DMS153 treated with DMSO at 0.1 percent for 48 hours (cell line): ENCODE results near the gene MRPS15.
"Not testable (repeated sequence)": the region's sequence is repeated elsewhere in the genome, so short reads cannot be mapped to it uniquely, and the experiment has no call there.

ENCODE experiments used
- DNase-seq: peaks from one replicate; lab custom pipeline; 2025; ENCODE audit not compliant: unreplicated experiment; lab: John Stamatoyannopoulos, UW

MRPS15 gene

GRCh38 chr1:36463803-36464604 is at the start of gene MRPS15:
Gene MRPS15 (minus strand): TSS chr1:36464384. CDS start chr1:36464275, 109 bp downstream.
- peak; percentile 99 for DNase-seq

GRCh38 chr1:36512842-36513241 is 48.7 kb upstream of the MRPS15 start:
- DNase-seq = no peak

DNA sequence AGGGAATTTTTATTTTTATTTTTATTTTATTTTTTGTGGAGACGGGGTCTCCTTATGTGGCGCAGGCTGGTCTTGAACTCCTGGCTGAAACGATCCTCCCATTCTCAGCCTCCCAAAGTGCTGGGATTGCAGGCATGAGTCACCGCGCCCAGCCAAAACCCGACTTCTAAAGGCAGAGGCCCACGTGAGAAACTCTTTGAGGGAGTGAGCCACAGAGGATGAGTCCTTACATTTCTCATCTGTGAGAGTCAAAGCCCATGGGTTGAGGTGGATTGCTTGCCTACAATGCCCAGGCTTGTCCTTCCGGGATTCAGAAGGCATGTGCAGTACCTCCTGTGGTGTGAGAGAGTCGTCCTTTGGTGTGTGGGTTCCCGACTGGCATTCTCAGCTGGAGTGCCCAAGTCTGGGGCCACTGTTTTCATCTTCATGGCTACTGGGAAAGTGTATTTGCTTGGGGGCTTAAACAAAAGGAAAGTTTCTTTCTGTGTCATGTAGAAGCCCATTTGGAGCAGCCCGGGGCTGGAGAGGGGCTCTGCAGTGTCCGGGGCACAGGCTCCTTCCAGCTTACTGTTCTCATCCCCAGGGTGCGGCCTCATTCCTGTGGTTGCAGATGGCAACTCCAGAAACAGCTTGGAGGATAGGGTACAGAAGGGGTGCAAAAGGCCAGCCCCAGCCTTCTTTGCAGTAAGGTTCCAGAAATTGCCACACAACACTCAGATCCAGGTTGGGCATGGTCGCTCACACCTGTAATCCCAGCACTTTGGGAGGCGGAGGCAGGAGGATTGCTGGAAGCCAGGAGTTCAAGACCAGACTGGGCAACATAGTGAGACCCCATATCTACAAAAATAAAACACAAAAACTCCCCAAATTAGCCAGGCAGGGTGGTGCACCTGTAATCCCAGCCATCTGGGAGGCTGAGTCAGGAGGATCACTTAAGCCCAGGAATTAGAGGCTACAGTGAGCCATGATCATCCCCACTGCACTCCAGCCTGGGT is 47.9 kb upstream of the MRPS15 start:
- no peak for DNase-seq

DNA sequence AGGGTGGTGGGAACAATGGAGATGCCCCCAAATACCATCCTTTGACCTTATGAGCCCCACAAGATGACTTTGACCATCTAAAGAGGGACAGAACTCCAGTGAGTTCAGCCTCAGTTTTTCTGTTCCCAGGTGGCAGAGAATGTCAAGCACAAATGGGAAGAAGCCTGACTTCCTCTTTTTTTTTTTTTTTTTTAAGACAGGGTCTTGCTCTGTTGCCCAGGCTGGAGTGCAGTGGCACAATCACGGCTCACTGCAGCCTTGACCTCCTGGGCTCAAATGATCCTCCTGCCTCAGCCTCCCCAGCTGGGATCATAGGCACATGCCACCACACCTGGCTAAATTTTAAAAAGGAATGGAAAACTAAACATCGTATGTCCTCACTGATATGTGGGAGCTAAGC is 47.0 kb upstream of the MRPS15 start:
- DNase-seq = not testable (repeated sequence)

- no peak for DNase-seq
These were observed 46.2 kb upstream of the MRPS15 start for GRCh38 chr1:36510418-36510817.

GRCh38 chr1:36508257-36508656 is 44.1 kb upstream of the MRPS15 start:
- no peak for DNase-seq

- DNase-seq = no peak
These were observed 42.2 kb upstream of the MRPS15 start for GRCh38 chr1:36506276-36506920.

GRCh38 chr1:36503733-36504132 is 39.5 kb upstream of the MRPS15 start:
- DNase-seq = no peak

DNA sequence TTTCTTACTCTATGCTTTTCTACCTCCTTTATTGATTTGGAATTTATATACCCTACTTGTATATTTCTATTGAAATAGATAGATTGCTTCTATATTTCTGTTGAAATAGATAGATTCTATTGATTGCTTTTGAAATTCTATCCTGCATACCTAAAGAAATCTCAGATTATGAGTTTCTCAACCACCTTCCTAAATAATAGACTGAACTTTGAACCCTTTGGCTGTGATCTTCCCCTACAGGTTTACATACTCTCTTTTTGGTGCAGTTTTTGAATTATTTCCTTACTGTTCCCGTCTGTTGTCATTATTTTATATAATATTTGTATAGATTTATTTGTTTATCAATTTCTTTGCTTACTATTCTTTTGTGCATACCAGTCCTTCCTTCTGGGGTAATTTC is 39.0 kb upstream of the MRPS15 start:
- no peak for DNase-seq

DNA sequence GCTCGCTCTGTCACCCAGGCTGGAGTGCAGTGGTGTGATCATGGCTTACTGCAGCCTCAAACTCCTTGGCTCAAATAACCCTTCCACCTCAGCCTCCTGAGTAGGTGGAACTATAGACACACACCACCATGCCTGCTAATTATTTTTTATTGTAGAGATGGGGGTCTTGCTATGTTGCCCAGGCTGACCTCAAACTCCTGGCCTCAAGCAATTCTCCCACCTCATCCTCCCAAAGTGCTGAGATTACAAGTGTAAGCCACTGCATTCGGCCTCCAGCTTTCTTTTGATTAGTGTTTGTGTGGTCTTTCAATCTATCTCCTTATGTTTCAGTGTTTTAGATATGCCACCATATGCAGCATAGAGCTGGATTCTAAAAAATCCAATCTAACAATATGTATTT is 38.4 kb upstream of the MRPS15 start:
- no peak for DNase-seq

- not testable (repeated sequence) for DNase-seq
These were observed 37.7 kb upstream of the MRPS15 start for GRCh38 chr1:36501911-36502310.

DNA sequence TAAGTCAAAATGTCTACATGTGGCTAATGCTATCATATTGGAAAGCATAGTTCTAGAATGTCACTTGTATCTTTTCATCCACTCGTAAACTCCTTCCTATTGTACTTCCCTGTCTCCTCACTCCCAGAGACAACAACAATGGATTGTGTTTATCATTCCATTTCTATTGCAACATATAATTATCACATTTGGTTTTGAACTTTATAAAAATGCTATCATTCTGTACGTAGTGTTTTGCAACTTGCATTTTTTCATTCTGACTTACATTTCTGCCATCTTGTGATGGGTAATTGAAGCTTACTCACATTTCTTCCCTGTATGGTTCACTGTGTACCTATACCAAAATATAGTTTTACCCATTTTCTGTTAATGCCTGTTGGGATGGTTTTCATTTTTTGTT is 33.0 kb upstream of the MRPS15 start:
- DNase-seq = no peak

DNA sequence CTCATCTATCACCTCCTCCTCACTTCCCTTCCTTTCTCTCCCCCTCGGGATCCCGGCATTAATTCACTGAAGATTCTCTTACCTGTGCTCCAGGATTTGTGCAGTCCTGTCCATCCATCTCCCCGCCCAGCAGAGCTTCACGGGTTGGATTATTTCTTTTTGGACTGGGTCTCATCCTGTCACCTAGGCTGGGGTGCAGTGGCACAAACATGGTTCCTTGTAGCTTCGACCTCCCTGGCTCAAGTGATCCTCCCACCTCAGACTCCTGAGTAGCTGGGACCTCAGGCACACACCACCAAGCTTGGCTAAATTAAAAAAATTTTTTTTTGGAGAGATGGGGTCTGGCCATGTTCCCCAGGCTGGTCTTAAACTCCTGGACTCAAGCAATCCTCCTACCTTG is 30.8 kb upstream of the MRPS15 start:
- DNase-seq = no peak

DNA sequence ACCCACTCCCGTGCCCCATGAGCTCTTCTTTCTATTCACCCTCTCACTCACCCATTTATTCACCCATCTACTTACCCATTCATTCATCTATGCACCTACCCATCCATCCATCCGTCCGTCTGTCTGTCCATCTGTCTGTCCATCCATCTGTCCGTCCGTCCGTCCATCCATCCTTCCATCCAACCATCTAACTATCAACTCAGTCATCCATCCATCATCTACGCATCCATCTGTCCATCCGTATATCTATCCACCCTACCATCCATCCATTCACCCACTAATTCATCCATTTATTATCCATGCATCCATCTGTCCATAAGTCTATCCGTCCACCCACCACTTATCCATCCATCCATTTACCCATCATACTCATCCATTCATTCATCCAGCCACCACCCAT is 29.3 kb upstream of the MRPS15 start:
- DNase-seq = no peak

GRCh38 chr1:36492491-36492890 is 28.3 kb upstream of the MRPS15 start:
- no peak for DNase-seq

DNA sequence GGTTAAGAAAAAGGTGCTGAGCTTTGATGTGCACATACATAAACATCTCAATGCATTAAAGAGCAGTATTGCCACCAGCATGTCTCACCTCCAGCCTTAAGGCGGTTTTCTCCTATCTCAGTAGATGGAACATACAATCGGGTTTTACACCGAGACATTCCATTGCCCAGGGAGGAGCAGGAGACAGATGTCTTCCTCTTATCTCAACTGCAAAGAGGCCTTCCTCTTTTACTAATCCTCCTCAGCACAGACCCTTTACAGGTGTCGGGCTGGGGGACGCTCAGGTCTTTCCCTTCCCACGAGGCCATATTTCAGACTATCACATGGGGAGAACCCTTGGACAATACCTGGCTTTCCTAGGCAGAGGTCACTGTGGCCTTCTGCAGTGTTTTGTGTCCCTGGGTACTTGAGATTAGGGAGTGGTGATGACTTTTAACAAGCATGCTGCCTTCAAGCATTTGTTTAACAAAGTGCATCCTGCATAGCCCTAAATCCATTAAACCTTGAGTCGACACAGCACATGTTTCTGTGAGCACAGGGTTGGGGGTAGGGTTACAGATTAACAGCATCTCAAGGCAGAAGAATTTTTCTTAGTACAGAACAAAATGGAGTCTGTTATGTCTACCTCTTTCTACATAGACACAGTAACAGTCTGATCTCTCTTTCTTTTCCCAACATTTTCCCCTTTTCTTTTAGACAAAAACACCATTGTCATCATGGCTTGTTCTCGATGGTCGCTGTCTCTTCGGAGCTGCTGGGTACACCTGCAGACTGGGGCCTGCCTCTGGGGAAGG is 25.3 kb upstream of the MRPS15 start:
- not testable (repeated sequence) for DNase-seq

- DNase-seq = no peak
These were observed 23.7 kb upstream of the MRPS15 start for GRCh38 chr1:36487906-36488305.

DNA sequence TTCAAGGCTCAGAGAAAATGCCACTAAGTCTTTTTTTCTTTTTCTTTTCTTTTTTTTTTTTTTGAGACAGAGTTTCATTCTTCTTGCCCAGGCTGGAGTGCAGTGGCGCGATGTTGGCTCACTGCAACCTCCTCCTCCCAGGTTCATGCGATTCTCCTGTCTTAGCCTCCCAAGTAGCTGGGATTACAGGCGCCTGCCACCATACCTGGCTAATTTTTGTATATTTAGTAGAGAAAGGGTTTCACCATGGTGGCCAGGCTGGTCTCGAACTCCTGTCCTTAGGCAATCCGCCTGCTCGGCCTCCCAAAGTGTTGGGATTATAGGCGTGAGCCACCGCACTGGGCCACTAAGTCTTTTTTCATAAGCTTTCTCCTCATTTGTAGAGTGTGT is 23.1 kb upstream of the MRPS15 start:
- DNase-seq = not testable (repeated sequence)

DNA sequence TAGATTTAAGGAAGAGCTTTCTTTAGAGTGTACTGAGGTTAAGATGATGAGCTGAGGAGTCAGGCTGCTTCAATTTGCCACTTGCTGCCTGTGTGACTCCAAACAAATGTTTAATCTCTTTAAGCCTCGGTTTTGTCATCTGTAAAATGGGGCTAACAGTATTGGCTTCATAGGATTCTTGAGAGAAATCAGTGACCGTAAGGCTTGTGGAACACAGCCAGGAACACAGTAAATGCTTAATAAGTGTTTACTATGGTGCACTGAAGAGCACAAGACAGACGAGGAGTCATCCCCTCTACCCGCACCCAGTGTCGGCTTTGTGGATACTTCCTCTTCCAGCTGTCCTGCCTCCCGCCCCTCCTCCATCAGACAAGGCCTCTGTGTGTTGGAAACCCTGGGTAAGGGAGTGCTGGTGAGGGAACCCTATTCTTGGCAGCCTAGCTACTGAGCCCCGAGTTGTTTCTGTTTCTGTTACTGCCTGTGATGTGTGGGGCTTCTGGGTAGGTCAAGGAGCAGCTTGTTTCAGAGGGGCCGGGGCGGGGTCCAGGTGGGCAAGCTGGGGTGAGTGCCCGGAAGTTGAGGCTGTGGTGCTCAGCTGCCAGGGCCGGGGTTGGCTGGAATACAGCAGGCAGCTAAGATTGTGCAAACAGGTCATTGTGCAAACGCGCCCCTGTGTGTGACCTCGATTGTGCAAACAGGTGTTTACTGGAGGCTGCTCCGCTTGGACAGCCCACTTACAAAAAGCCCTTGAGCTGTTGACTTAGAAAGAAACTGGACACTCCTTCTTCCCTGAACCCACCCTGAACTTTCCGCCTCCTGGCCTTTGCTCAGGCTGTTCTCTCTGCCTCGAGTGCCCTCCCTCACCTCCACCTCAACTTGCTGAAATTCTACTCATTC is 22.5 kb upstream of the MRPS15 start:
- peak; percentile 90 for DNase-seq

- no peak for DNase-seq
These were observed 21.9 kb upstream of the MRPS15 start for GRCh38 chr1:36486093-36486438.
